GM21515 (cell line): ENCODE measurements around the gene TYRP1.
"Not testable (repeated sequence)": the region's sequence is repeated elsewhere in the genome, so short reads cannot be mapped to it uniquely, and the experiment has no call there.

Experiments
- ATAC-seq: cut with Tn5 transposase; IDR thresholded peaks from one replicate; pipeline ENCODE4 v1.9.1; 2021; ENCODE audit not compliant: unreplicated experiment

The TYRP1 gene, protein sequence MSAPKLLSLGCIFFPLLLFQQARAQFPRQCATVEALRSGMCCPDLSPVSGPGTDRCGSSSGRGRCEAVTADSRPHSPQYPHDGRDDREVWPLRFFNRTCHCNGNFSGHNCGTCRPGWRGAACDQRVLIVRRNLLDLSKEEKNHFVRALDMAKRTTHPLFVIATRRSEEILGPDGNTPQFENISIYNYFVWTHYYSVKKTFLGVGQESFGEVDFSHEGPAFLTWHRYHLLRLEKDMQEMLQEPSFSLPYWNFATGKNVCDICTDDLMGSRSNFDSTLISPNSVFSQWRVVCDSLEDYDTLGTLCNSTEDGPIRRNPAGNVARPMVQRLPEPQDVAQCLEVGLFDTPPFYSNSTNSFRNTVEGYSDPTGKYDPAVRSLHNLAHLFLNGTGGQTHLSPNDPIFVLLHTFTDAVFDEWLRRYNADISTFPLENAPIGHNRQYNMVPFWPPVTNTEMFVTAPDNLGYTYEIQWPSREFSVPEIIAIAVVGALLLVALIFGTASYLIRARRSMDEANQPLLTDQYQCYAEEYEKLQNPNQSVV

DNA sequence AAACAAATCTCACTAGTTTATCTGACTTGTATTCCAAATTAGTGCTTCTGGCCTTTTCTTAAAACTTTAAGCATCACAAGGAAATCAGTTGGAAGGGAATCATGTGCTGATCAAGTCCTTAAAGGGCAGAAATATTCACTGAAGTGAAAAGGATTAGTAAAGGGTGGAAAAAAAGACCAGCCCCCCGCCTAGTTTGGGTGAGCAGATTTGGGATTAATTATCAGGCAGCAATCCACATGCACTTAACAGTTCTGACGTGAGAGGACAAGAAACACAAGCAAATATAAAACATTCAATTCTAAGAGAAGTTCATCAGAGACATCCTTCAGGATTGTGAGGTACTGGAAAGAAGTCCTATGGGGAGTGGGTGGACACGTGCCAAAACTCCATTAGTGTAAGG lies at the start of gene TYRP1:
TYRP1 (plus strand) TSS at position 245 of the 400 bp plus-strand sequence. CDS start 612 bp downstream, outside the sequence.
- ATAC-seq, result no peak

DNA sequence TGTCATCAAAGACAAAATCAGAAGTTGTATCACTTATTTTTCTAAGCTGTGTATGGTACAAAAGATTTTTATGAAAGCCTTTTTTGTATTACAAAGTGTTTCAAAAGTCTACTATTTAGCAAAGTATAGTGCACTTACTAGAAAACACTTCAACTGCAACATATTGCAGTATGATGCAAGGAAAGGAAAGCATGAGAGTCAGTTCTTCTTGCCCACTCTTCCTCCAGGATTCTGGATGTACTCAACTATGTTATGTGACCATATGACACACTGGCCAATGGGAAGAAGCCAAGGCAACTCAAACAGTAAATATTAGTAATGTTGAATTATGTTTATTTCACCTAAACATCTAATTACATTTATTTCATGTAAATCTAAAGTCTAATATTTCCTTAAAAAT lies 49.5 kb upstream of the TYRP1 start:
- no peak for ATAC-seq

DNA sequence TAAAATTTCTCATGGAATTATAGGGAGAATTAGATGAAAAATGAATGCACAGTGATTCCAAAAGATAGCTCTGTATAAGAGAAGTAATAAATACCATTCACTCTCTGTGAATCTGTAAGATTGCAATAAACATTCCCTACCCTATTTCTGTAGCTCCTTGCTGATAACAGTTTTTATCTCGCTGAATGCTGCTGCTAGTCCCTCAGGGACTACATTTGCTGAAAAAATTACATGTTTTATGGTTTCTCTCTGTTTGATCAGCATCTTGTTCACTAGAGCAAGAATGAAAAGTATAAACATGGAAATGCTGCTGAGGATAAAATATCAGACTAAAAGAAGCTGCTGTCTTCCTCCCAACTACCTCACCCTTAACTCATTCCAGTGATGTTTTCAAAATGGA lies 44.3 kb upstream of the TYRP1 start:
- no peak for ATAC-seq

DNA sequence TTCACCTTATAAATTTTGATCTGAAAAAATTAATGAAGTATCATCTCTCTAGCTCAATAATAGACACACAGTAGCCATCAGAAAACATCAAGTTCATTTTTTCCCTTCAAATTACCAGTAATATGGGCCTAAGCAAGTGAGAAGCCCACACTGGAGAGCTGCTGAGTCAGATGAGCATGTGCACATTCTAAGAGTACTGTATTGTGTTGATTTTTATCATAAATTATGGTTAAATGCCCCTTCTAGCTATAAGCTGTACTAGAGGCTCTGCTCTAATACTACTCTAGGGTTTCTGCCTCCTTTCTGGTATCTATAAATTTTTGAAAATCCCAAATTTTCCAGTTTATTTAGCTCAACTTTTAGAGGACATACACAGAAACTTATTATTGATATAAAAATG lies 42.1 kb upstream of the TYRP1 start:
- no peak for ATAC-seq

DNA sequence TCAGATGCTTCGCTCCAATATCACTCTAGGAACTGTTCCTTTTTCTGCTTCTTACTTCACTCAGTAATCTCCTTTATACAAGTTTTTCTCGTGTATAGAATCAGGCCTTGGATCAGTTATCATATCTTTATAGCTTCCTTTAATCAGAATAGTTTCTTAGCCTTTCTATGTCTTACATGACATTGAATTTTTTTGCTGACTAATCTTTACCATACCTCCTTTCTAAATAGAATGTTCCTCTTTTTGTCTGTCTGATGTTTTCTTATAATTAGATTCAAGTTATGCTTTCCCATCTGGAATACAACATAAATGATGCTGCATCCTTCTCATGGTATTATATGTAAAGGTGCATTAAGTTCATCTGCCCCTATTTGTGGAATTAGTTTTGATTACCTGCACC lies 40.2 kb upstream of the TYRP1 start:
- ATAC-seq, result no peak

DNA sequence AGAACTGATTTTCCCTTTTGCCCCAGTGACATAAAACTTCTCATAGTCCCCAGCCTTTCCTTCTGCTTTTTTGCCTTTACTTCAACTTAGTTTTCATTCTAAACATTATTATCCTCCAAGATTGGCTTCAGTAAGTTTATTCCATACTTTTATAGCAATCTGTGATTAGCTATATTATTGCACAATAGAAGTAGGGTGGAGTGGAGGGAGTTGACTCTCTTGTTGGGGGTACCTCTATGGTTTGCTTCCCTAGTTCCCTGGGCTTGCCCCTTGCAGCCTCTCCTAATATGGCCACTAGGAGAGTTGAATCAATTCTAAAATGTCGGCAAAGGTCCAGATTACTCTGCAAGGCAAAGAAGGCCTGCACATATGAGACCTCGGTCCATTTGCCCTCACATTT lies 36.4 kb upstream of the TYRP1 start:
- no peak for ATAC-seq

DNA sequence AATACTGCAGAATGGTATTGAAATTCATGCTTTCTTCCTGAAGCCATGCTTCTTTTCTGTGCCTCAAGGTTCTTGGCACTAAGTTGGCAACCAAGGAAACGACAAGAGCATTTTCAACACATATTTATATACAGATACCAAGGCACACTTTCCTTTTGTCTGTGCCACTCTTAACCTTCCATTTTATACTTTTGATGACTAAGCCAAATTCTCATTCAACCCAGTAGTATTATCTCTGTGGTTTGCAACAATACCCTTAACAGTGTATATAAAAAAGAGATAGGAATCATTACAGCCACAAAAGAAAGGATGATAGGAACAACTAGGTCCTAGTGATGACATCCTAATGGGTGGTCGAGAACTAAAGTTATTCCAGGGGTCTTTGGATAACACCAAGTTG lies 36.0 kb upstream of the TYRP1 start:
- ATAC-seq, result no peak

DNA sequence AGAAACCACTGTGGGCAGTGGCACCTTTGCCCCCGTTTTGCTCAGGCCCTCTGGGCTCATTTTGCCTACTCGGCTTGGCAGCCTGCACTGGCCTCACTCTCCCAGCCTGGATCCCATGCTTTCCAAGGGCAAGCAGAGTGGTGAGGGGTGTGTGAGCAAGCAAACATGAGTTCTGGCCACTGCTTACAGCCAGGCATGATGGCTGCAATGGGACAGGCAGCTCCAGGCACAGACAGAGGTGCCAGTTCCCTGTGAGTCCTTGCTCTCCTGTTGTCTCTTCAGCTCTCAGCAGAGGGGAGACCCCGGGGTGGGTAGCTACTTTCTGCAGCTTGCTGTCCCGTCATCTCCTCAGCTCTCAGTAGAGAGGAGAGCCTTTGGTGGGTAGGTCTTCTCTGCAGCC lies 35.2 kb upstream of the TYRP1 start:
- ATAC-seq, result no peak

DNA sequence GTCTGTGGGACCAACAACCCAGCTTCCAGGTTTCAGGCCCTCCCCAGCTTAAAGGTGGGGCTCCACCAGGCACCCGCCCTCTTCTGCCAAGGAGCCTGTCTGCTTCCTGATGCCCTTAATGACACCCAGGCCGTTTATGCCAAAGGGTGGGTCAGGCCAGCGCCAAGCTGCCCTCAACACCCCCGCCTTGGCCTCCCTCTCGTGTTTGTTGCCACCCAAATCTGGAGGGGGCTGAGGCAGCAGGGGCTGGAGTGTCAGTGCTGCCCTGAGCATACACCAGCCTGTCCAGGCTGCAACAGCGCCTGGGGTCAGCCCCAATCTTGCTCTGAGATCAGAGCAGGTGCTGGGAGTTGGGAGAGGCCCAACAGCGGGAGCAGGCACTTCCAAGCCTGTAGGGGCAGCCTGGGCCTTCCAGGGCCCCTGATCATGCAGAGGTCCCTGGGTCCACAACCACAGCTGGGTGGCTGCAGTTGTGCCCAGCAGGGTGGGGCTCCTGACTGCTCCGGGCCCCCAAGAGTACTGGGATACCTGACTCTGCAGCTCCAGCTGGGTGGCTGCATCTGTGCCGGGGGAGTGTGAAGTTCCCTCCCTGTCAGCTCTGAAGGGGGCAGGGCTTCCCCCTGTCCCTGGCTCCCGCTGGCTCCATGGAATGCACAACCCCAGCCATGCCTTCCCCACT lies 34.5 kb upstream of the TYRP1 start:
- no peak for ATAC-seq

DNA sequence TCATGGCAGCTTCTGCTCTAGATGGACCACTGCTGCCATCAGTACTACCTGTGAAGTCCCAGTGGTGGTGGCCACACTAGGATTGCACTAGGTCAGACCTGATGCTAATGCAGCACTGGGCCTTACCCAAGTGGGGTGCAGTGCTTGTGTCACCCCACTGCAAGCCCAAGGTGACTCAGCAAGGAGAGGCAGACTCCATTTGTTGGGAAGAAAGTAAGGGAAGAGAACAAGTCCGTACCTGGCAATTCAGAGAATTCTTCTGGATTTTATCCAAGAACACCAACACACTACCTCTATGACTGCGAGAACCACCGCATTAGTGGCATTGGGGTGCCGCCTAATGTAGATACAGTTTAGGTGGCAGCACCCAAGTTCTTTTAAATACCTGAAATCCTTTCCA lies 34.0 kb upstream of the TYRP1 start:
- ATAC-seq, result no peak

DNA sequence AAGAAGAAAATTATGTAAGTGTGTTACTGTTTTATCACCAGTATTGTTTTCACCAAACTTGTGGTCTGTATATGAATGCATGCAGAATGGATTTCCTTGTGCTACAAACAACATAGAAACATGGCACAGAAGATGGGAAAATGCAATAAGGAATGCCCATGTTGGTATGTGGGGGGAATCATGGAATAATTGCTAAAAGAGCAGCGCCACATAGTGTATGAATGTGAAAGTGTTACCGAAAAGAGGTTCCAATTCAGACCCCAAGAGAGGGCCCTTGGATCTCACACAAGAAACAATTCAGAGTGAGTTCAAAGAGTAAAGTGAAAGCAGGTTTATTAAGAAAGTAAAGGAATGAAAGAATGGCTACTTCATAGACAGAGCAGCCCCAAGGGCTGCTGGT lies 26.4 kb upstream of the TYRP1 start:
- no peak for ATAC-seq

DNA sequence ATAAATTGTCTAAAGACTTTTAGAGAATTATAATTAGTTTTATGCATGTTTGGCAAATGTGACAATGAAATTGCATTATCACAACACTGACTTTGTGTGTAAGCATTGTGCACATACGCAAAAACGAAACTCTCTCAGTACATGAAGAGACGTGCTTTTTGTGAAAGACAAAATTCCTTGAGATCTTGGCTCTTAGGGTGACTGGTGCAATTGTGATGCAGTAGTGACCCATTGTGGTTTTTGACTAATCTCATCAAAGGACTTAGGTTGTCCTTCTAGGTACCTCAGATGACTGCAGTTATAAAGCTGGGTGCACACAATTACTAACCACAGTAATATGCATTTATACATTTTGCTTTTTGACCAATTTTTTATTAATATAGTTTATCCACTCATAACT lies 25.3 kb upstream of the TYRP1 start:
- no peak for ATAC-seq

DNA sequence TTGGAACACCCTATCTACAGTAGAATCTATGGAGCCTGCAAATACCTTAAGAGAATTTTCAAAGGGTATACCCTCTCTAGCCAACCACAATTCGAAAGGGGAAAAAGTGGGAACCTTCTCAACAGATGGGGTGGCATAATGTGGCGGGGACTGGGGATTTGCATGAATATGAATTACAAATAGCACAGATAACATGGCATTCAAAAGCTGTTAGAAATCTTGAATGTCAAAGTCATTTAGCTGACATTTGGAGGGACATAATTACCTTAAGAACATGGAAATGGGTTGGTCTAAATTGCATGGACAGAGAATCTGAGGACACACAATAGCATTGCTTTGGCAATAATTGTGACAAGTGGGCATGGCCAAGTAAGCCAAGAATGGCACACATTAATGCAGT lies 23.2 kb upstream of the TYRP1 start:
- ATAC-seq, result no peak

DNA sequence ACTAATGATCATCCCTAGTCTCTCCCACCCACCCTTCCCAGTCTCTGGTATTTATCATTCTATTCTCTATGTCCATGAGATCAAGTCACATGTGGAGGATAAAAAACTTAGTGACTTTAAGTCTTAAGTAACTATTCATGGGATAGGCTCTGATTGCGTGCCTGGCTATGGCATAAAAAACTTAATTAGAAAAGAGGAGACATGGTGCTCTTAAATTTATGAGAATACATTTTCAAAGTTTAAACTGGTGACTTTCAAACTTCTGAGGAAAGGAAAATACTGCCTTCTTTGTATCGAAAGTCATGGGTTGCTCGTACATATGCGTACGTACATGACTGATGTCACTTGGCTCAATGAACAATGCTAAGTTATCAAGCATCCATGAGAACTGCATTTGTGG lies 18.2 kb upstream of the TYRP1 start:
- no peak for ATAC-seq

DNA sequence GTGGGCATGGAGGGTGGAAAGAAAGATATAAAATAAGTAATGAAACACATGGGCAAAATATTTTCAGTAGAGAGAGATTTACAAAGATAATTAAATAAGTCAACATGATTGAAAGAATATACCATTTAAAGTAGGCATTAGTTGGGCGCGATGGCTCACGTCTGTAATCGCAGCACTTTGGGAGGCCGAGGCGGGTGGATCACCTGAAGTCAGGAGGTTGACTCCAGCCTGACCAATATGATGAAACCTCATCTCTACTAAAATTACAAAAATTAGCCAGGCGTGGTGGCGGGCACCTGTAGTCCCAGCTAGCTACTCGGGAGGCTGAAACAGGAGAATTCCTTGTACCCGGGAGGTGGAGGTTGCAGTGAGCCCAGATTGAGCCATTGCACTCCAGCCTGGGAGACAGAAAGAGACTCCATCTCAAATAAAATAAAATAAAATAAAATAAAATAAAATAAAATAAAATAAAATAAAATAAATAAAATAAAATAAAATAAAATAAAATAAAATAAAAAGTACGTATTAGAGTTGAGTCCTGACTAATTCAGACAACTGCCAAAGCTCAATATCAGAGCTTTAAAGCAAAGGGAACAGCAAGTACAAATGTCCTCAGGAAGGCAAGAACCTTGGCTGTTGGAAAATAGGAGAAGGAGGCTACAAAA lies 15.6 kb upstream of the TYRP1 start:
- not testable (repeated sequence) for ATAC-seq

DNA sequence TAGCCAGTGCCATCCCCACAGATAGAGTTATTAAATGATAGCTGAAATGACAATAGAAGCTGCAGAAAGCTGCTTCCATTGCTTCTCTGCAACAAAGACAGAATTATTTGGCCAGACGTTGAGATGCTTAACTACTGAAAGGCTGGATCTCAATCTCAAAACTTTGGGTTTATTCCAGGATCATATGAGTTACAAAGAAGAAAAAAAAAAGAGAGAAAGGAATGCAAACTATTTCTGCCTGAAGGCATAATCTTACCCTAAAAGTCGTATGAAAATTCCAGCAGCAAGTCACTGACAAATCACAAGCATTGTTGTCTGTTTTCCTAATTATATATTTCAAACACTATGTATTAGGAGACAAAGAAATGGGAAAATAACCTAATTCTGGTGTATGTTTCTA lies 12.8 kb upstream of the TYRP1 start:
- no peak for ATAC-seq

DNA sequence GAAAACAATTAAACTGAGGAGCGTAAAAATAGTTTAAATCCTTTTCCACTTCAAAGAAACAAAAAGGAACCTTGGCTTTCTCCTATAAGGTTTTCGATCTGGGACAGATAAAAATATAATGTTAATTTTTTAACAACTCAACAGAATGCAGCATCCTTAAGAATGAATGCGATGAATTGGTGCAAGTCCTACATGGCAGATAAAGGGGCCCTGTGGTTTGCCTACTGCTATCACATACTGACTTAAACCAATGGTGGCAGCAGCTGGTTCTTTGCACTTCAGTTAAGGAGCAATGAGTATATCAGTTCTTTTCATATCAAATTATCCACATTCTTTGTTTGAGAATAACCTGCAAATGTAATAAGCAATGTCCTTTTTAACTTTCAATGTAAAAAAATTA lies 12.4 kb upstream of the TYRP1 start:
- ATAC-seq, result no peak

DNA sequence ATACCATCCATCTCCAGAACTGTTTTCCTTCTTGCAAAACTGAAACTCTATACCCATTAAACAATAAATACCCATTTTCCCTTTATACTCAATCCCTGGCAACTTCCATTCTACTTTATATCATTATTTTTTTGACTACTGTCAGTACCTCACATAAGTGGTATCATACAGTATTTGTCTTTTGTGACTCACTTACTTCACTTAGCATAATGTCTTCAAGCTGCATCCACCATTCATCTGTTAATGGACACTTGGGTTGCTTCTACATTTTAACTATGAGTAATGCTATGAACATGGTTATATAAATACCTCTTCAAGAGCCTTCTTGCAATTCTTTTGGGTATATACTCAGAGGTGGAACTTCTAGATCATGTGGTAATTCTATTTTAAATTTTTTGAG lies 11.6 kb upstream of the TYRP1 start:
- ATAC-seq, result no peak

DNA sequence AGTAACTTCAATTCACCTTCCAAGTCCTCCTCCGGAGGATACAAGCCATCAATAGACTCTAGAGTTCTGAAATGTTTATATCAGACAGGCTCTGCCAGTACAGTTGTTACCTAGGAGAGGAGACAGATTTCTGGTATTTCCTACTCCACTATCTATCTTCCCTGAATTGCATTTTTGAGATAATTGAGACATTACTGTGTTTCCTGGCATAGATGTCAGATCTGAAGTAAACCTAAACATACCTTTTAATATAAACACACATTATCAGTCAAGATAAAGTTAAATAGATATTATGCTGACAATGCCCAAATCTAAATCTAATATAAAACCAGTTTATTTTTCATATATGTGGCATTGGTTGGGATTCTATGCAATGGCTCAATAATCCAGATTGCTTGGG lies 8.2 kb upstream of the TYRP1 start:
- no peak for ATAC-seq

DNA sequence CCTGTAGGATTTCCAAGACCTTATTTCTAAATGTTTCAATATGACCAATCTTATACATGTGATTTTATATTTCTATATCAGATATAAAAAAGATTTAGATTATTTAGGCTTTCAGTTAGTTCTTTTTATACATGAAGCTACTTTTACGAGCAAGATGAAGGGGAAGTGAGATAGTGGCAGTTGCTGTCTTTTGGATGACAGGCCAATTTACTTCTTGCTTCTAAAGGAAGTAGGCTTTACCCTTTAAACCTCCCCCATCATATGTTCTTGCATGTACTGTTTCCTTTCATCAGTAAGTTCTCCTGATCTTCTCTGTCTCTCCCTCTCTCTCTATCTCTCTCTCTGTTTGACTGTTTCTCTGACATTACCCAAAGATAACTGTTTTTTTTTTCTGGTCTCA lies 4.0 kb upstream of the TYRP1 start:
- ATAC-seq, result no peak

DNA sequence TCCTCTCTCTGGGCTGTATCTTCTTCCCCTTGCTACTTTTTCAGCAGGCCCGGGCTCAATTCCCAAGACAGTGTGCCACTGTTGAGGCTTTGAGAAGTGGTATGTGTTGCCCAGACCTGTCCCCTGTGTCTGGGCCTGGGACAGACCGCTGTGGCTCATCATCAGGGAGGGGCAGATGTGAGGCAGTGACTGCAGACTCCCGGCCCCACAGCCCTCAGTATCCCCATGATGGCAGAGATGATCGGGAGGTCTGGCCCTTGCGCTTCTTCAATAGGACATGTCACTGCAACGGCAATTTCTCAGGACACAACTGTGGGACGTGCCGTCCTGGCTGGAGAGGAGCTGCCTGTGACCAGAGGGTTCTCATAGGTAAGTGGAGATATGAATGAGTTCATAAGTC lies 828 bp downstream of the TYRP1 start:
- no peak for ATAC-seq

DNA sequence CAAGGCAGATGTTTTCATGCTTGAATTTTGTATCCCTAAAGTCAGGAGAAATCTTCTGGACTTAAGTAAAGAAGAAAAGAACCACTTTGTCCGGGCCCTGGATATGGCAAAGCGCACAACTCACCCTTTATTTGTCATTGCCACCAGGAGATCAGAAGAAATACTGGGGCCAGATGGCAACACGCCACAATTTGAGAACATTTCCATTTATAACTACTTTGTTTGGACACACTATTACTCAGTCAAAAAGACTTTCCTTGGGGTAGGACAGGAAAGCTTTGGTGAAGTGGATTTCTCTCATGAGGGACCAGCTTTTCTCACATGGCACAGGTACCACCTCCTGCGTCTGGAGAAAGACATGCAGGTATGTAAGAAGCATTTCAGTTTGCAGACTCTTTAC lies 2.3 kb downstream of the TYRP1 start:
- no peak for ATAC-seq
